Measurements from ENCODE around the gene PEAK1. TPM values are rescaled to one million over a fixed set of nuclear protein-coding genes. Genes with fewer than 3 reads are reported as not detected.

The PEAK1 gene
- total RNA-seq, 1 donor from 2014 or later = 289 TPM

GRCh38 chr15:77418966-77419835 lies 703 bp downstream of the PEAK1 start:
- peaks cover 14% of the 10 kb centered on the region for H3K27me3 Mint-ChIP-seq (ENCODE audit: unreplicated experiment)
- peaks cover 40% of the 10 kb centered on the region for H3K4me1 Mint-ChIP-seq (ENCODE audit: unreplicated experiment)
- H3K27ac Mint-ChIP-seq (ENCODE audit: unreplicated experiment) = peak overlapping the region; percentile 90
- H3K9me3 Mint-ChIP-seq (ENCODE audit: unreplicated experiment) = no peaks in the 10 kb centered on the region
- peak; percentile 35 for DNase-seq (ENCODE audit: low spot score)
- H3K36me3 Mint-ChIP-seq (ENCODE audit: low read depth, unreplicated experiment) = peaks cover 13% of the 10 kb centered on the region
- TF ChIP-seq CTCF (IDR thresholded peaks at IDR 0.05; ENCODE audit: unreplicated experiment) = no peak
- H3K4me3 Mint-ChIP-seq (ENCODE audit: unreplicated experiment) = peak overlapping the region; percentile 99

GRCh38 chr15:77418391-77418965 lies 1.4 kb downstream of the PEAK1 start:
- peak overlapping the region; percentile 99 for H3K4me3 Mint-ChIP-seq (ENCODE audit: unreplicated experiment)
- H3K36me3 Mint-ChIP-seq (ENCODE audit: low read depth, unreplicated experiment) = peaks cover 13% of the 10 kb centered on the region
- no peak for TF ChIP-seq CTCF (IDR thresholded peaks at IDR 0.05; ENCODE audit: unreplicated experiment)
- peaks cover 37% of the 10 kb centered on the region for H3K4me1 Mint-ChIP-seq (ENCODE audit: unreplicated experiment)
- no peak for DNase-seq (ENCODE audit: low spot score)
- H3K9me3 Mint-ChIP-seq (ENCODE audit: unreplicated experiment) = no peaks in the 10 kb centered on the region
- peaks cover 14% of the 10 kb centered on the region for H3K27me3 Mint-ChIP-seq (ENCODE audit: unreplicated experiment)
- peak overlapping the region; percentile 90 for H3K27ac Mint-ChIP-seq (ENCODE audit: unreplicated experiment)

DNA sequence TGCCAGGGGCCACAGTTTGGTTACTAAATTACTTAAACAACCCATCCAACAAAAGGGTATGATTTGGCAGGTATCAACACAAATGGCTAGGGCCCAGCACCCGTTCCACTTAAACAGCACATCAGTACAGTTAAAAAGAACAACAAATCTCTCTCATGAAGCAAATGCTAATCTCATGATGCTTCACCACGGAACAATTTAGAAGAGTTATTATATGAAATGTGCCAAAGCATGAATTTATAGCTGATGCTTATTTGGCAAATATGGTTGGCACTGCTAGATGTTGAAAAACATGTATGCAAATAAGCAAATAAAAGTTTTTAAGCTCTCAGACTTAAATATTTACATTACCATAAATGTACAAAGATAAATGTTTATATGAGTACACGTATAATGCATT lies 2.3 kb downstream of the PEAK1 start:
- peaks cover 13% of the 10 kb centered on the region for H3K36me3 Mint-ChIP-seq (ENCODE audit: low read depth, unreplicated experiment)
- H3K4me1 Mint-ChIP-seq (ENCODE audit: unreplicated experiment) = peaks cover 36% of the 10 kb centered on the region
- peak overlapping the region; percentile 99 for H3K4me3 Mint-ChIP-seq (ENCODE audit: unreplicated experiment)
- peak overlapping the region; percentile 26 for H3K27ac Mint-ChIP-seq (ENCODE audit: unreplicated experiment)
- no peaks in the 10 kb centered on the region for H3K9me3 Mint-ChIP-seq (ENCODE audit: unreplicated experiment)
- no peak for TF ChIP-seq CTCF (IDR thresholded peaks at IDR 0.05; ENCODE audit: unreplicated experiment)
- DNase-seq (ENCODE audit: low spot score) = no peak
- peaks cover 14% of the 10 kb centered on the region for H3K27me3 Mint-ChIP-seq (ENCODE audit: unreplicated experiment)

GRCh38 chr15:77416954-77417353 lies 3.0 kb downstream of the PEAK1 start:
- DNase-seq (ENCODE audit: low spot score) = no peak
- Mint-ChIP-seq H3K27me3 (ENCODE audit: unreplicated experiment) (peaks cover 14% of the 10 kb centered on the region), H3K4me3 (ENCODE audit: unreplicated experiment) (peak overlapping the region; percentile 68), H3K4me1 (ENCODE audit: unreplicated experiment) (peaks cover 41% of the 10 kb centered on the region), H3K9me3 (ENCODE audit: unreplicated experiment) (no peaks in the 10 kb centered on the region), H3K36me3 (ENCODE audit: low read depth, unreplicated experiment) (peaks cover 13% of the 10 kb centered on the region), H3K27ac (ENCODE audit: unreplicated experiment) (no peak overlapping the region)
- no peak for TF ChIP-seq CTCF (IDR thresholded peaks at IDR 0.05; ENCODE audit: unreplicated experiment)

- no peak overlapping the region for H3K27ac Mint-ChIP-seq (ENCODE audit: unreplicated experiment)
Measured at GRCh38 chr15:77416148-77416455, 3.8 kb downstream of the PEAK1 start.

More at GRCh38 chr15:77416148-77416455, 3.8 kb downstream of the PEAK1 start:
- DNase-seq (ENCODE audit: low spot score) = no peak
- Mint-ChIP-seq H3K4me3 (ENCODE audit: unreplicated experiment) (no peak overlapping the region), H3K27me3 (ENCODE audit: unreplicated experiment) (peaks cover 14% of the 10 kb centered on the region), H3K9me3 (ENCODE audit: unreplicated experiment) (no peaks in the 10 kb centered on the region), H3K4me1 (ENCODE audit: unreplicated experiment) (peaks cover 39% of the 10 kb centered on the region), H3K36me3 (ENCODE audit: low read depth, unreplicated experiment) (peaks cover 13% of the 10 kb centered on the region)
- no peak for TF ChIP-seq CTCF (IDR thresholded peaks at IDR 0.05; ENCODE audit: unreplicated experiment)
